ENCODE measurements around the gene GUCY2C.
A peak's percentile ranks its signal among the peaks of the same experiment; 100 is the strongest.

Gene GUCY2C

DNA sequence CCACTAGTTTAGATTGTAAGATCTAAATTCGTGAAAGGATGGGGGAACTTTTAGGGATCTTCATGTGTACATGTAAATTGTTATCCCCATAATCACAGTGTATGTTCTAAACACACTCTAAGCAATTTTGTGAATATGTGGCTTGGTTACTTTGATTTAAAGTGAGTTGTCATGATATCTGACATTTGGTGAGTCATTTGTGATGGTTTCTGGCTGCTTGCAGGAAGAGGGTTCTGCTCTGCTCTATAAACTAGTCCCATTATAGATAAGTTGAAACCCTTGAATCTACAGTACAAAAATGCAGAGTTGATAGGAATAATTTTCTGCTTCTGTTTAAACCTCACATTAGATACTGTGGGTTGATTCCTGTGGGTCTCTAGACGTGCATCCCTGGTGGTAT lies 14.8 kb downstream of the GUCY2C start:
- DNase-seq, result no peak

DNA sequence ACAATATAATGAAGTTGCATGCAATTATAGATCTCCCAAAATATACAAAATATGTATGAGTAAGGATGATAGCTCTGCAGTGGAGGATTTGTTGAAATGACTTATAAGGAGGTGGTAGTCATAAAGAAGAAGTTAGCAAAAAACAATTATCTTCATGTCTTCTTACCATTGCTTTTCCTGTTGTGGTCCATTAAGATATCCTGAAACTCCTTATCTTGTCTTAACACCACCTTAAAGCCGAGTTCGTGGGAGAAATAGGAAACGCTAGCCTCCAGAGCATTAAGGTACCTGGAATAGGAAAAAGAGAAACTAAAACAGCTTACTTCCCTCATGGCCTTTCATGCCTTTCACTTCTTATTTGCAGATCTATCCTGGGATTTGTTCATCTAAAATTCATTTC lies 15.2 kb downstream of the GUCY2C start:
- DNase-seq, result no peak

DNA sequence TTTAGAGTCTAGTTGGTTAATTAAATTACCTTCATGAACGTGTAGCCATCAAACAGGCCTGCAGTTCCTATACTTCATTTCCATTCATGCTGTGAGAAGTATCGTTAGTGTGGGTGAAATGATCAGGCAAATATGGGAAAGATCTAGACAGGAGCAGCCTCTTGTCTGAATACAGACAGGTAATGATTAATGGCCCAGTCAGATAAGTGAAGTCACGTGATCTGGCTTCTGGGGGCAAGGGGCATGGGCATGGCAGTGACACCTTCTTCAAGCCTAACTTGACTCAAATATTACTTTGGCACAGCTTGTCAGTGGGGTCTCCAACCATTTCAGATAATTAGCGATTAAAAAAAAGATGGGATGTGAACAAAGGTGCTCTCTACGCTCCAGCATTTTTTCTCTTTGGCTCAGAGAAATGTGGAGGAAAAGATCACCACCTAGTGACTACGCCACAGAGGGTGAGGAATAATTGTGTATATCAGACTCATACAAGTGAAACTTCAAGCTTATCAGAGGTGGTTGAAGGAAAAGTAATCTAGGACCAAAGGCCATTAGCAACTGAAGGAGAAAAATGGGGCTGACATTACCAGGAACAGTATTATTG lies 17.8 kb downstream of the GUCY2C start:
- DNase-seq, result no peak

DNA sequence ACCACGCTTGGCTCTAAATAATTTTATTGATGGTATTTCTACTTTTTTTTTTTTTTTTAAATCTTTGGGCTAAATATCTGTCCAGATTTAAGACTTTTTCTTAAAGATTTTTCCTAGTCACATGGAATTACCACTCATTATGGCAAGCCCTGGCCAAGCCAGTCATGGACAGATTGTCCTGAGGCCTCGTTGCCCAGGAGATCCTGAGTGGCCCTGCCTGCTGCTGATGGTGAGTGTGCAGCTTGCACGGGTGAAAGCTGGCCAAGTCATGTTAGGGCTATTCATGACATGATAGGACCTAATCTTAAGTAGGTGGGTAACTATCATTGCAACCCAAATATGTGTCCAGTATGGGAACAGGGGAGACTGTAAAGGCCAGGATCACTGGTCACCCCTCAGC lies 27.8 kb downstream of the GUCY2C start:
- DNase-seq, result no peak

DNA sequence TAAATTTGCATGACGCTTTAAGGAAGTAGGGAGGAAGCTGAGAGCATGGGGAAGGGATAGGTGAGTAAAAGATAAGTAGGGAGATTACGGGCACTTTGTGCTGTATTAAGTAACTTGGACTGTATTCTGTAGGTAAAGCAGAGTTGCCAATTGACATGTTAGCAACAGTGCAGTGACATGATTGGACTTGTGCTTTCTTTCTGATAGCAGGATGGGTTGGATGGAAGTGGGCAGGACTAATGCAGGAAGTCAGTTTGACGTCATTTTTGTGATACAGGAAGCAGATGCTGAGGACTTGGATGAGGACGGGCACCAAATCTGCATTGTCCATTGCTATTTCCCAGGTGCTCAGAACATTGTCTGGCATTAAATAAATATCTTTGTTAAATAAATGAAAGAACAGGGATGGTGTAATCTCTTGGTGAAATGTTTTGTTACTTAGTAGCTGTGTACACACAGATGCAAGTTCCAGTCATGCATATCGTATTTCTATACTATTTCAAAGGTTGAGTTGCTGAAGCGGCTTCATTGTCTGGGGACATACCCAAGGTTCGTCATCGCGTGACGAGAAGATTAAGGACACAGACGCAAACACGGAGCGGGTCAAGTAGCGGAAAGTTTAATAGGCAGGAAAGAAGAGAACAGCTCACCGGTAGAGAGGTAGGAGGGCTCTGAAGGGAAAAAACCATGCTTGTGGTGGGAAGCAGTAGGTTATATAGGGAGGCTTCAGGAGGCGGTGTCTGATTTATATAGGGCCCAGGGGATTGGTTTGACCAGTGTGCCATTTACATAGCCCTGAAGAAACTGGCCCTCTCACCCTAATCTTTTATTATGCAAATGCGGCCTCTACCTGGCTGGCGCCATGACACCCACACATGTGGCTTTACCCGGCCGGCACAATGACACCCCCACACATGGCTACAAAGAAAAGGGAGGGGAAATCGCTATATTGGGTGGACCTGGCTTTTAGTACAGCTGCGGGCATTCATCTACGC lies 30.7 kb downstream of the GUCY2C start:
- DNase-seq, result peak; percentile 55 to 78

DNA sequence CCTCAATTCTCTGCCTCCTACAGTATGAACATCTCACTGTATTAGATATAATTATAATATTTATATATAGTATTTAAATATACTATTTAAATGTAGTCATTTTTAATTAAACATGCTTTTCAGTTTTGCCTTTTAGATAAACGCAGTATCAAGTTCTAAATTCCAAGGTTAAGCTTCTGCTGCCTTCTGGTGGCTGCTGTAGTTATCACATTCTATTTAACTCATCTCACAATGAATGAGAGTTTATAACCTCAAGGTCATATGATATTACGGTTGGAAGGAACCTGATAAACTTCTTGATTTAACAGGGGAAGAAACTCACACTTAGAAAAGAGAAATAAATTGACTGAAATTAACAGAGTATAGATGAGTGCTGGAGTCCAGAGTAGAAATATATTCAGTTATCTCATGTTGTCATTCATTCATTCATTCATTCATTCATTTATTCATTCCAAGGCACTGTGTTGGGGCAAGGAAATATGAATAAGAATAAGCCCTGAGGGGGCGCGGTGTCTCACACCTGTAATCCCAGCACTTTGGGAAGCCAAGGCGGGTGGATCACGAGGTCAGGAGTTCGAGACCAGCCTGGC lies 31.9 kb downstream of the GUCY2C start:
- DNase-seq, result peak in 1 of 2 experiments; percentile 39

DNA sequence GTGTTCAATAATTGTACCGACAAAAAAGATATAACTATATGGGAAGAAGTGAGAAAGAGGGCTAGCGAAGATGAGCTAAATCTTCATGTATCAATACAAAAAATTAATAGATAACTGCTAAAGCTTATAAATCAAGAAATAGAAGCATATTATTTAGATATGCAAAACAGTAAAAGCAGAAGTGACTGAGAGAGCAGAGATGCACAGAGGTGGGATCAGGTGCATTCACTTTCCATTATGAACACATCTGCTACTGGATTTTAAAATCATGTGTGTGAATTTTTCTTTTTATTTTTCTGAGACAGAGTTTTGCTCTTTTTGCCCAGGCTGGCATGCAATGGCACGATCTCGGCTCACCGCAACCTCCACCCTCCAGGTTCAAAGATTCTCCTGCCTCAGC lies 33.4 kb downstream of the GUCY2C start:
- DNase-seq, result no peak

DNA sequence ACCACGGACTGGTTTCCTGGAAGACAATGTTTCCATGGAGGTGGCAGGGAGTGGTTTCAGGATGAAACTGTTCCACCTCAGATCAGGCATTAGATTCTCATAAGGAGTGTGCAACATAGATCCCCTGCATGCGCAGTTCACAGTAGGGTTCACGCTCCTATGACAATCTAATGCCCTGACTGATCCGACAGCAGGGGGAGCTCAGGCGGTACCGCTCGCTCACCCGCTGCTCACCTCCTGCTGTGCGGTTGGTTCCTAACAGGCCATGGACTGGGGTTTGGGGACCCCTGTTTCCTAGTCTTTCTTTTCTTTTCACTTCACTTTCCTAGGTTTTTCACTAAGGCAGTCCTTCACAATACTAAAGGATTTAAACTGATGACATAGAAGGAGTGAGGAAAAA lies 39.6 kb downstream of the GUCY2C start:
- DNase-seq, result no peak

DNA sequence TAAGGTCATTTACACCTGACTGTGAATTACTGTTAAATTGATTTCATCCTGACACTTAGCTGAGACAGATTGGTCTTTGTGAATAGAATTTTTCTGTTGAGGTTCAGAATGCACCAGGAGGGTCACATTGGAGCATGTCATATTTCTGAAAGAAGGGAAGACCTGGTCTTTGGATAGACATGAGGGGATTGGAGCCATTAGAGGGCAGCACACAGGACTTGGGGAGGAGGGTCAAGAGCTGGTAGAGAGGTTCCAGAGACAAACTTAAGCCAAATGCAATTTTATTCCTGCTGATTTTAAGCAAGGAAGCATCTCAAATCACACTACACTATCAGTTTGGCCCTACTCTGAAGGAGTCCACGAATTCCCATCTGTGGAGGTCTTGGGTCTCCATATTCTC lies 41.1 kb downstream of the GUCY2C start:
- DNase-seq, result no peak

DNA sequence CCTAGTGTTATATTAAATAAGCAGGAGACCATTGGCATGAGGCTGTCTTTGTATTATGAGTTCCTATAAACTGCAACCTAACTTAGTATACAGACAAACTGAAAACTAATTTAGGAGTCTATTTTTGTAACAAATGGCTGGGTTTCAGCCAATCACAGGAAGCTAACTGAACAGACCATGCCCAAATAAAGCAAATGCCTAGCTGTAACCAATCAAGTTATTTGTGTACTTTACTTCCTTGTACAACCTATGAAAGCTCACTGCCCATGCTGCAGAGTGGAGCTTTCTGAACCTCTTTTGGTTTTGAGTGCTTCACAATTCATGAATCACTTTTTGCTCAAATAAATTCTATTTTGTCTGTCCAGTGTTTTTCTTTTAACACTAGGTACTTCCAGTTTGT lies 41.6 kb downstream of the GUCY2C start:
- no peak for DNase-seq

DNA sequence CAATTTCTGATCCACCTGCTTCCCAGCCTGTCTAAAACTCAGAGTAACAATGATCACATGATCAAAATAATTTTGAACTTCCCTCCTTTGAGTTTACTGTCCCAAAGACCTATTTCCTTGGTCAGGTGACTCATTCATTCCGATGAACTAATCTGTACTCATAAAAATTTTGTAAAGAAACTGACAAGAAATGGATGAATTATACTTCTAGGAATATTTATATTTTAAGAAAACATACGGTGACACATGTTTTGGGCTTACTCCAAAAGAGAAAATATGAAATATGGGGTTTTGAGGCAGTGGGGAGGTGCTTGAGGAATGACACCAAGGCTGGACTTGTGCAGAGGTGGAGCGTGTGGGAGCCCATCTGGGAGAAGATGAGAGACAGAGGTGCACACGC lies 42.0 kb downstream of the GUCY2C start:
- DNase-seq, result no peak

DNA sequence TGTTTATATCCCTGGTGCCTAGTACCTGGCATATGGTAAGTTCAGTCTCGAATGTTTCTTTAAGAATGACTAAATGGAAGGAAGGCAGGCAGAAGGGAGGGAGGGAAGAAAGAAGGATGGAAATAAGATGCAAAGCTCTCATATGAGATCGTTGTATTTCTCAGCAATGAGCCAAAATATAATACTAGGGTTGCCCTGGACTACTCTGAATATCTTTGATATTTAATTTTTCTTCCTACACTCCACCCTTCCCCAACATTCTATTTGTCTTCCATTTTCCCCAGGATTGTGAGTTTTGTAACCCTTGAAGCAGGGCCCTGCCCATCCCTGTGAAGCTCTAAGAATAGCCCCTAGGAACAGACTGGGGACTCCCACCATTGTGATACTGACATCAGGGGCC lies 43.9 kb downstream of the GUCY2C start:
- no peak for DNase-seq

DNA sequence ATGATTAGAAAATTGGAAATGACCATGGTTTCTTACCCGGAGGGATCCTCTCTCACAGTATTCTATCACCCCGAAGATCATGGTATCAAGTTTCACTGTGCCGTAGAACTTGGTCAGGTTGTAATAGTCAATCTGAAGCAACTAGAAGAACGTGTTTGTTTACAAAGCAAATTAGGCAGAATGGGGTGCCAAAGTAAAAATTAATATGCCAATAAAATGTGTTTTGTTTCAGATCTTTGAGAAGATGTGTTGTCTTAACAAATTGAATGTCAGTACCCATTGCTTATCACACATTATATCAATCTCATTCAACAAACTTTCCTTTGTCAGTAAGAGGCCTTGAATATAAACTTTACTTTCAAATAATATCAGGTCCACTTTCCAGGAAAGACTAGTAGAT lies 45.0 kb downstream of the GUCY2C start:
- no peak for DNase-seq

DNA sequence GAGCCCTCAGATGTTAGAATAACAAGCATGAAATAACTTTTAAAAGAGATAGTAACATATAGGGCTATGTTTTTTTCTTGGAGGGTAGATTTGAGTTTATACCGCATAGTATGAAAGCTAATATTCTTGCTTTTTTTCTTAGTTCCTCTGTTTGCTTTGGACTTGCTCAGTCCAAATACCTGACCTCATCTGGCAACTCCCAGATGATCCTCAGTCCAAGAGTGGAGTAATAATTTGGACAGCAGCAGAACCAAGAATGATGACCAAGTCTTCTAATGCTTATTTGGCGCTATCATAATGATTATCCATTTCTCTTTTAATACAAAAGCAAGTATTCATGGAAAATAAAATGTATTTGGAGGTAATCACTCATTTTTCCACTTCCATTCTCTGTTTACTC lies 45.6 kb downstream of the GUCY2C start:
- no peak for DNase-seq

DNA sequence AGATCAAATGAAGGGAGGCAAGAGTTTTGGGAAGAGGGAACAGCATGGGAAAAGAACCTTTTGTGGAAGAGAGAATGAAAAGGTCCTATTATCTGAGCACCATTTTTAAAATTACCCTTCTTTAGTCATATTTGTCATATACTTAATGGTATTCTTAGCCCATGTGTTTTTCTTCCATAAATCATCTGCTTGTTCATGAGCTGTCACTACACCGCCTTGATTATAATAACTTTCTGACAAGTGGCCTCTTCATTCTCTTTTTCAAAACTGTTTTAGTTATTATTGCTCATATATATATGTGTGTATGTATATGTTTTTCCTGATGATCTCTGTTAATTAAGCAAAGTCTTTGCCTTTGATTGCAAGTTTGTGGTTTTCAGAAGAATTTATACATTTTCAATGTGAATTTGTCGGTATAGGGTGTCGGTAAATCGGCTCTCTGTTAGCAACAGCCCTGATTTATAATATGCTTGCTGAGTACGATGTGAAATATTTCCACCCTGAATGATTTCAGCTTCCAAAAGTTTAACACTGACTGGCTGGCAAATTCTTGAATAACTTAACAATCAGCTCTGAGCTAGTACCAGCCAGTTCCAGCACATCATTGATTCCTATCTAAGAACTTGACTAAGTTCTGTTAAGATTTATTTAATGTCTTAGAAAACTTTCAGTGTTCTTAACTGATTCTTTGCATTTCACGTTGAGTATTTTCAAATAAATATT lies 49.2 kb downstream of the GUCY2C start:
- no peak for DNase-seq

DNA sequence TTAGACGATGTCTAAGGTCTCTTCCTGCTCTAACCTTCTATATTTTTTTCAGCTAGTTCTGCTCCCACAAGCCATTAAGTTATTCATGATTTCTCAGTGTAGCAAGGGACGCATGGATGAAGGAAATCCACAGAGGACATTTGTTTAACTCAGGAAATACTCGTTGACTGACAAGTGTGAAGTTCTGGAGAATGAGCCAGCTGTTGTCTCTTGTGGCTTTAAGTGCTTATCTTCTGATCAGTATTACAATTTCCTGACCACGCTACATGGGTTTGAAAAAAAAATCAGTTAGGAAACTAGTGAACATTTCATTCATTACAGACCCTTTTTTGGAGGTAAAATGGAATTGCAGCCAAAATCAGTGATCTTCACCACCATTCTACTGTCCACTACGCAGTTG lies 53.1 kb downstream of the GUCY2C start:
- DNase-seq, result no peak

DNA sequence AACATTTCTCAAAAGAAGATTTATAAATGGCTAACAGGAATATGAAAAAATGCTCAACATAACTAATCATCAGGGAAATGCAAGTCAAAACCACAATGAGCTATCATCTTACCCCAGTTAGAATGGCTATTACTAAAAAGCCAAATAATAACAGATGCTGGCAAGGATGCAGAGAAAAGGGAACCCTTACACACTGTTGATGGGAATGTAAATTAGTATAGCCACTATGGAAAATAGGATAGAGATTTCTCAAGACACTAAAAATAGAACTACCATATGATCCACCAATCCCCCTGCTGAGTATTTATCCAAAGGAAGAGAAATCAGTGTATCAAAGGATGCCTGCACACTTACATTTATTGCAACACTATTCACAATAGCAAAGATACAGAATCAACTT lies 58.3 kb downstream of the GUCY2C start:
- DNase-seq, result no peak

DNA sequence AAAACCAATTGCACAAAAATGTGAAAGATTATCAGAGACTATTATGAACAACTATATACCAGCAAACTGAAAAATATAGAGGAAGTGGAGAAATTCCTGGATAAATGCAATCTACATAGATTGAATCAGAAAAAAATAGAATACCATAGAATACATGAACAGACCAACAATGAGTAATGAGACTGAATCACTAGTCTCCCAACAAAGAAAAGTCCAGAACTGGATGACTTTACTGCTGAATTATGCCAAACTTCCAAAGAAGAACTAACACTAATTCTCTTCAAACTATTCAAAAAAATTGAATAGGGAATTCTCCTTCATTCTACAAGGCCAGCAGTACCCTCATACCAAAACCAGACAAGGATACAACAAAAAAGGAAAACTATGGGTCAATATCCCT lies 60.6 kb downstream of the GUCY2C start:
- DNase-seq, result no peak

DNA sequence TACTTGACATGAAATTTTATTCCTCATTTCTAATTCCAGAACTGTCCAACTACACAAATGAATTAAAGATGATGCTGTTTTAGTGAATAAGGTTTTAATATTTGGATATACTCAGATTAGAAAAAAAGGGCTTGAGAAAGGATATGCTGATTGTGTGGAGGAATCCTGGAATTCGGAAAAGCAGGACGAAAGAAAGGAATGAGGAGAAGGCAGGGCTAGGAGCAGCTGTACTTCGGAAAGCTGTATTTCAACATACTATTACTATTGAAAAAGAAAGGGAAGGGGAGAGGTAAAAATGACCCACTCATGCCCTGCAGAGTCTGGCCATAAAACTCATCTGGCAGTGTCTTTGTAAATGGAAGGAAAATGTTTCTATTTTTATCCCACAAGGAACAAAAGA lies 65.6 kb downstream of the GUCY2C start:
- DNase-seq, result no peak

DNA sequence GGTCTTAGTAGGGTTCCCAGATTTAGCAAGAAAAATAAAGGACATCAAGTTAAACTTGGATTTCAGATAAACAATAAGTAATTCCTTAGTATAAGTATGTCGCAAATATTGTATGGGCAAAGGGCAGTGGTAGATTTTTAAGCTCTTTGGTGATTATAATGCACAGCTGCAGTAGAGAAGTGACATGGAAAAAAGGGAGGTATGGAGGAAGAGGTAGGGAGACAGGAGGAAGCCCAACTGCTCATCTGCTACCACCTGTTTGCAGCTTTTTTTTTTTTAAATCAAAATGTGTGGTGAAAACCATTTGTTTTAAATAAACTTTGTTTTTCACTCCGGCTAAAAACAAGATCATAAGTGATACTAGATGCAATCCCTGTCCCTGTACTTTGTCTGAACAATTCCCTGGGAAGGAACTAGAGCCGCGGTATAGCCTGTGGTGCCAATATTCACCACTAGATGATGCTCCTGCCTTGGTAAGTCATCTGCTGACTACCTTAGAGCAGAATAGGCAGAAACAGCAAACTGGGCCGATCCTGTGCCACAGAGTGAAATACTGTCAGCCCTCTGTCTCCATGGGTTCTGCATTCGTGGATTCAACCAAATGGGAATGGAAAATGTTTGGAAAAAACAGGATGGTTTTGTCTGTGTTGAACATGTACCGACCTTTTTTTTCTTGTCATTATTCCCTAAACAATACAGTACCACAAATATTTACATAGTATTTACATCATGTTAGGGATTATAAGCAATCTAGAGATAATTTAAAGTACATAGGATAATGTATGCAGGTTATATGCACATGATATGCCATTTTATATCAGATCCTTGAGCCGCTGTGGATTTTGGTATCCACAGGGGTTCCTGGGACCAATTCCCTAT lies 66.3 kb downstream of the GUCY2C start:
- DNase-seq, result peak; percentile 57 to 71

DNA sequence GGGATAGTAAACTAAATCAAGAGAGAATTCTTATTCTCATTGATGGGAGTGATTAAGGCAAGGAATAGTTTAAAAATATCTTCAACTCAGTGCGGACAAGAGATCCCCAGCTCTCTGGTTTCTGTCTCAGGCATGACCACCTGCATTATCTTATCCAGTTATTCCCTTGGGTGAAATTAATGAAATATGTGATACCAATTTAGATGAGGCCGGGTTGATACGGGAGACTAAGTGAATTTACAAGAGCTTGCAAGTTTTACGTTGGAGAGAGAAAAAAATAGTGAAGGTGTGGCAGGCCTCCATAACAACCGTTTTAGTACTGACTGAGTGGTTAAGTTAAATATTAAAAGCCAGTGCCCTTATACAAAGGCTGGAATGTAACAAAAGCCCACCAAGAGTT lies 67.6 kb downstream of the GUCY2C start:
- no peak for DNase-seq

DNA sequence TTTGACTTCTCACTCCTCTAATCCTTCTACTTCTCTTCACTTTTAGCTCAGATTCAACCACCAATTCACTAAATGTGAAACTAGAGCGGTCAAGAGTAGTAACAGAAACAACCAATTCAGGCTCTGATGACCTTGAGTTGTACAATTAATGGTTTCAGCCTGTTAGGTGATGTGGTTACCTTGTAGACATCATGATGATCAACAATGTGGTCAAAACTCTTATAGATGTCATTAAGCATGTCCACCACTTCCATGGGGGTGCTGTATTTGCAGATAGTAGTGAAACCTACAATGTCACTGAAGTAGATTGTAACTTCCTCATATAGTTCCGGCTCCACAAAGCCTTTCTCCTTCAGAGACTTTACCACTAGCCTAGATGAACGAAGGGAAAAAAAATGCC lies 74.6 kb downstream of the GUCY2C start:
- DNase-seq, result no peak
